Testis (tissue), 3 donors: ENCODE results near the gene MYBPC1. TPM values are rescaled to one million over a fixed set of nuclear protein-coding genes. Genes with fewer than 3 reads are reported as not detected.

Experiments used
- DNase-seq: peaks from one replicate; pipeline ENCODE4 v3.0.0-alpha.2; 2019
- H3K27ac ChIP-seq, 2 donors: fragments of 200-600 bp; sonication (generic); one replicate each; pipeline ENCODE4 v1.5.1; 2019
- H3K27me3 ChIP-seq: fragments of 200-600 bp; sonication (generic); one replicate; pipeline ENCODE4 v1.5.1; 2019
- H3K36me3 ChIP-seq: fragments of 200-600 bp; sonication (generic); one replicate; pipeline ENCODE4 v1.5.1; 2017; ENCODE audit warnings: low read depth; ENCODE audit errors: missing control alignments
- H3K4me1 ChIP-seq: fragments of 200-600 bp; sonication (generic); one replicate; pipeline ENCODE4 v1.5.1; 2019
- H3K4me3 ChIP-seq, 2 donors: fragments of 200-600 bp; sonication (generic); one replicate each; pipeline ENCODE4 v1.5.1; 2017 to 2019
- H3K9me3 ChIP-seq: fragments of 200-600 bp; sonication (generic); one replicate; pipeline ENCODE4 v1.5.1; 2017
- CTCF ChIP-seq, 3 experiments: fragments of 450-650 bp in 2 of 3; fragments of 200-600 bp in 1 of 3; sonication (generic) in 1 of 3; IDR thresholded peaks; one replicate each; pipeline ENCODE4 v1.5.1; 2016 to 2019; ENCODE audit warnings: antibody characterized with exemption in 3 of 3, mild to moderate bottlenecking in 2 of 3, moderate library complexity in 1 of 3
- POLR2A ChIP-seq: fragments of 450-650 bp; IDR thresholded peaks from one replicate; pipeline ENCODE4 v1.6.1; 2017; ENCODE audit warnings: antibody characterized with exemption, mild to moderate bottlenecking, moderate library complexity
- WGBS, 2 donors: methylation state at CpG; one replicate each; pipeline ENCODE4 v1.1.5; 2018; 5-methylcytosine and 5-hydroxymethylcytosine counted together
- intact Hi-C: fragments of 100-400 bp; cut with DNase I; formaldehyde crosslinking; loops from one replicate; pipeline ENCODE4 v1.15.1; 2023; ENCODE audit warnings: low total_unique reads
- polyA plus RNA-seq: library from polyadenylated mRNA; stranded (reverse); fragments of 350-450 nt; fragmentation: Illumina TruSeq; extraction: RNeasy Lipid Tissue Mini Kit (QIAGEN cat#74804); gene quantifications from one replicate; pipeline ENCODE4 v1.2.3, GENCODE V29; 2014; ENCODE audit warnings: low read depth, low replicate concordance; ENCODE audit not compliant: insufficient read depth
- total RNA-seq, 2 donors: library from RNA; depleted of rRNA; stranded (reverse); fragments of >200 nt; gene quantifications; one replicate each; pipeline ENCODE4 v1.2.3, GENCODE V29; 2016

The MYBPC1 gene
- total and polyA plus RNA-seq, 3 donors from 2014 or later: 2.5 to 31.2 (median 3.7) TPM

GRCh38 chr12:101612160-101612916 is 17.6 kb downstream of the MYBPC1 start:
- Histone ChIP-seq H3K27me3 (no peaks in the 10 kb centered on the region), H3K27ac (no peak overlapping the region), H3K4me3 (no peak overlapping the region), H3K9me3 (no peaks in the 10 kb centered on the region), H3K4me1 (peaks cover 18% of the 10 kb centered on the region), H3K36me3 (no peaks in the 10 kb centered on the region)
- WGBS, 2 donors: 72 to 77% methylated on average over 7 of the region's 7 CpGs
- no peak for DNase-seq
- intact Hi-C loops: no loop called here
- TF ChIP-seq CTCF (IDR thresholded peaks at IDR 0.05): no peak
- TF ChIP-seq POLR2A: no peak

- peak overlapping the region; percentile 45 to 55 for H3K27ac ChIP-seq
- intact Hi-C loops: no loop called here
Measured at GRCh38 chr12:101616027-101616494, 21.3 kb downstream of the MYBPC1 start.

DNA sequence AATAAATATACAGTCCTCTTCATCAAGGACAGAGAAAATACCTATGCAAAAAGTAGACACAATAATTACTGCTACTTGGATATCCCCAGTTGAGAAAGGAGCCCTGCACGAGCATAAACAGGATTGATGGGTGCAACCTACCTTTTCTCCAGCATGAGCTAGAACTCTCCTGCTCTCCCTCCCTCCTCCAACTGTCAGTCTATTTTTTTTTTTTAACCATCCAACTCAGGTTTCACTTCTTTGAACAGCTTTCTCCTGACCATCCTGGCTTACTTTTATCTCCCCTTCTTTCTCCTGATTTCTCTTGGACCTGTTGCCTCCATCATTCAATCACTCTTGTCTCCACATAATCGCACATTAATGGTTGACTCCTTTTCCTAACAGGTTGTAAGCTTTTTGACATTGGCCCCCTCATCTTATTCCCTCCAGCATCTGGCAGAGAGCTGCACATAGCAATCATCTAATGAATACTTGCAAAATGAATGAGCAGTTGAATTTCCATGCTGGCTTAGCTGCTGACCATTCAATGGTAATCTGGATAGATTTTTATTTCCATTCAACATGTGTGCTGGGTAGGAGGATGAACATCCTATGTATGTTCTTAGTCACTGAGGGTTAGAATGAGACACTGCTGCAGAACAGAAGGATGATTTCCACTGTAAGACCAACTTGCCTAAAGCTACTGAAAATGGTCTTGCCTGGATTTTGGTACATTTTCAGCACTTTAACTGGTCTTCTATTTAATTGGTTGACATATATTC is 24.4 kb downstream of the MYBPC1 start:
- TF ChIP-seq POLR2A (no peak), CTCF (IDR thresholded peaks at IDR 0.05) (no peak)
- intact Hi-C loops: no loop called here
- WGBS, 2 donors: 73 to 99% methylated on average over 2 of the region's 2 CpGs
- H3K36me3 ChIP-seq: no peaks in the 10 kb centered on the region
- DNase-seq: no peak
- H3K4me3 ChIP-seq: no peak overlapping the region
- H3K27me3 ChIP-seq: no peaks in the 10 kb centered on the region
- peaks cover 22% of the 10 kb centered on the region for H3K4me1 ChIP-seq
- H3K27ac ChIP-seq: no peak overlapping the region
- H3K9me3 ChIP-seq: no peaks in the 10 kb centered on the region

More at GRCh38 chr12:101616027-101616494, 21.3 kb downstream of the MYBPC1 start:
- DNase-seq: no peak
- WGBS, 2 donors: 15 to 30% methylated on average over 4 of the region's 4 CpGs
- TF ChIP-seq POLR2A: no peak
- no peak for TF ChIP-seq CTCF (IDR thresholded peaks at IDR 0.05)
- no peak overlapping the region for H3K4me3 ChIP-seq
- peaks cover 22% of the 10 kb centered on the region for H3K4me1 ChIP-seq
- no peaks in the 10 kb centered on the region for H3K27me3 ChIP-seq
- no peaks in the 10 kb centered on the region for H3K9me3 ChIP-seq
- H3K36me3 ChIP-seq: no peaks in the 10 kb centered on the region

DNA sequence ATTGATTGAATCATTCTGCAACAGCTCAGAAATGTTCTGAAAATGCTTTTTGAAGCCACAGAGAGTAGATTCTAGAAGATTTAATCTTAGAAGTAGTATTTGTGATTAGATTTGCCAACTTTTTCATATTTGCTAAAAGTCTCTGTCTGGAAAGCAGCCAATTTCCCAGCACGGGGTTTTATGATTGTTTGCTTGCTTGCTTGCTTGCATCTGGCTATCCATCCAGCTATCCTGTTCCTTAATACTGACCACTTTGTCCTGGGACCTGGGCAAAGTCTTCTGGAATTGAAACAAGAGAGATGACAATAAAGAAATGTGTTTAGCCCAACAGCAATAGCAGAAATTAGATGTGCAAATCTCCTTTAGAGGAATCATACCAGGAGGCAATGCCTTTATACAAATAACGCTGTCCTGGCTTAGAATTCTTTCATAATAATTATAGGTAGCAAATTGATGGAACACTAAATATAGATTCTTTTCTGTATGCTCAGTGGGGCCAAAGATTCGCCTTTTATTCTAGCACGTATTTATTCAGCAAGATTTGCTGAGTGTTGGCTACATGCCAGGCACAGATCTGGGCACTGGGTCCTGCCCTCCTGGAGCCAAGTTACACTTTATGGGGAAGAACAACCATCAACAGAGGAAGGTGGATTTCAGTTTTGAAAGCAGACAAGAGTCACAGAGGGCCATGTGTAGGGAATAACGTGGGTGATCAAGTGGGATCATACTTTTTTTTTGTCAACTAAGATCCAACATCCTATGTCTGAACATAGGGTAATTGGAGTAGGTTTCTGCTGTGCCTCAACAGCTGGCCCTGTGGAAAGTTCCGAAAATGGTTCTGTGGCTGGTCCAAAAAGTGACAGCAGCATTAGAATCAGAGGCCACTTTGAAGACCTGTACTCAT is 25.3 kb downstream of the MYBPC1 start:
- intact Hi-C loops: no loop called here

More for the DNA sequence above, 25.3 kb downstream of the MYBPC1 start:
- Histone ChIP-seq H3K4me1 (peaks cover 22% of the 10 kb centered on the region), H3K9me3 (no peaks in the 10 kb centered on the region), H3K27me3 (no peaks in the 10 kb centered on the region), H3K27ac (no peak overlapping the region), H3K36me3 (no peaks in the 10 kb centered on the region), H3K4me3 (no peak overlapping the region)
- WGBS, 2 donors: 66 to 70% methylated on average over 6 of the region's 6 CpGs
- DNase-seq: no peak
- TF ChIP-seq CTCF (IDR thresholded peaks at IDR 0.05) (no peak), POLR2A (no peak)
